Measurements from ENCODE around the gene PTPRN2.

The PTPRN2 gene

DNA sequence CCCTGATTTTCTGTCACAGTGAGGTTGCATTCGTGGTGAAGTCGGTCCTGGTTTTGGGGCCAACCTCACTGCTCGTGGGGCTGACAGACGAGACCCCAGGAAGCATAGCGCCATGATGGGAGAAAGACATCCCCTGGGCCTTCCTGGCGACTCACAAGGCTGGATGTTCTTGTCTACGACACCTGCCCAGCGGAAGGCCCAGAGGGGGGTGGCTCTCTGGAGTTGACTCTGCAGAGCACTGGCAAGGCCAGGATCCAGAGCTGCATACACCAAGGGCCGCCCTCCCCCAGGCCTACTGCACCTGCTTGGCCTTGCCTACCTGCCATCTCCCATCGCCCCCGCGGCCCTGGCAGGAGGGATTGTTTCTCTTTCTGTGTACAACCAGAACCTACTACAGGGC is 608.9 kb downstream of the PTPRN2 start:
- no peak for DNase-seq (ENCODE audit: low spot score)
- in situ Hi-C loops (cut with MboI; ENCODE audit: low pct_unique_long_range_greater_than_20kb, low sequenced_read_pairs, unreplicated experiment): no loop called here
- TF ChIP-seq, protein P1, sequence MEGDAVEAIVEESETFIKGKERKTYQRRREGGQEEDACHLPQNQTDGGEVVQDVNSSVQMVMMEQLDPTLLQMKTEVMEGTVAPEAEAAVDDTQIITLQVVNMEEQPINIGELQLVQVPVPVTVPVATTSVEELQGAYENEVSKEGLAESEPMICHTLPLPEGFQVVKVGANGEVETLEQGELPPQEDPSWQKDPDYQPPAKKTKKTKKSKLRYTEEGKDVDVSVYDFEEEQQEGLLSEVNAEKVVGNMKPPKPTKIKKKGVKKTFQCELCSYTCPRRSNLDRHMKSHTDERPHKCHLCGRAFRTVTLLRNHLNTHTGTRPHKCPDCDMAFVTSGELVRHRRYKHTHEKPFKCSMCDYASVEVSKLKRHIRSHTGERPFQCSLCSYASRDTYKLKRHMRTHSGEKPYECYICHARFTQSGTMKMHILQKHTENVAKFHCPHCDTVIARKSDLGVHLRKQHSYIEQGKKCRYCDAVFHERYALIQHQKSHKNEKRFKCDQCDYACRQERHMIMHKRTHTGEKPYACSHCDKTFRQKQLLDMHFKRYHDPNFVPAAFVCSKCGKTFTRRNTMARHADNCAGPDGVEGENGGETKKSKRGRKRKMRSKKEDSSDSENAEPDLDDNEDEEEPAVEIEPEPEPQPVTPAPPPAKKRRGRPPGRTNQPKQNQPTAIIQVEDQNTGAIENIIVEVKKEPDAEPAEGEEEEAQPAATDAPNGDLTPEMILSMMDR (IDR thresholded peaks at IDR 0.05; ENCODE audit: extremely low read depth, insufficient read depth, missing control alignments): no peak

DNA sequence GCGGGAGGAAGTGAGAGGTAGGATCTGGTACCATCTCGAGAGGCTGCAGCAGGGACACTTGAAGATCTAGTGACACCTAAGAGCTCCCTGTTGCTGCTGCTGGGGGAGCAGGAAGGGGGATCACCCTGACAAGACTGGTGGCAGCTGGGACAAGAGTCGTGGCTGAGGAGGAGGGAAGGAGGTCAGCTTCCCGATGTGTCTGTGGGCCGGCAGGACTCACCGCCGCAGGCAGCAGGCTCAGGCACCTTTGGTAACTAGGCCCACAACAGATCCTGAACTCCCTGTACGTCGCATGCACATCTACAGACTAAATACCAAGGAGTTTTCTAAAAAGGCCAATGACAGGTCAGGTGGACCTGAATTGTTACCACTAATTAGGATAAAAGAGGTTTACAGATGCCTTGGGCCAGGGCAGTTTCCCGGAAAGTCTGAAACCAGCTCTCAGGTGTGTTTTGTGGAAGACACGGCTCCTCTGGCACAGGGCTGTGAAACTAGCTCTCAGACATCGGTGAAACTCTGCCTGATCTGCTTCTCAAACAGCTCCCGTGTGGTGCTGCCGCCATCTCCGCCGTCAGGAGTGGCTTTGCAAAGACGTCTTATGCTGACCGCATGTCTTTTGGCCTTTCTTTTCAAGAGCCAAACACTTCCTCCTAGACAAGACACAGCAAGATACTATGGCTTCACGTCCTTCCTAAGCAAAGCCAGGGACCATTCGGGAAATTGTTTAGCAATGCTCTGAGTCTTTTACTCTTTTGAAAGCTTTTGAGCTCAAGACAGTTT is 609.7 kb downstream of the PTPRN2 start:
- TF ChIP-seq, protein P1 (IDR thresholded peaks at IDR 0.05; ENCODE audit: extremely low read depth, insufficient read depth, missing control alignments): no peak
- DNase-seq (ENCODE audit: low spot score): no peak
- in situ Hi-C loops (cut with MboI; ENCODE audit: low pct_unique_long_range_greater_than_20kb, low sequenced_read_pairs, unreplicated experiment): no loop called here

DNA sequence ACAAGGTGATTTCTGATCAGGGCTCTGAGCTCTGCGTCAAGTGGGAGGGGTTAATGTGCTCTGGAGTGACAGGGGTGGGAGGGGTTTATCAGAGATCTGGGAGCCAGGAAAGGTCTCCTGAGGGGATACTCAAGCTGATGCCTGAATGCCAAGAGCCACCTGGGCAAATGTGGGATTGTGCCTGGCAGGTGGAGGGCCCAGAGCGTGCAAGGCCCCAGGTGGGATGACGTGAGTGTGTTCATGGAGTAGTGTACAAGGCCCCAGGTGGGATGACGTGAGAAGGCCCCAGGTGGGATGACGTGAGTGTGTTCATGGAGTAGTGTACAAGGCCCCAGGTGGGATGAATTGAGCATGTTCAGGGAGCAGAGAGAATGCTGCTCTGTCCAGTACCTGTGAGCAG is 610.3 kb downstream of the PTPRN2 start:
- TF ChIP-seq, protein P1 (IDR thresholded peaks at IDR 0.05; ENCODE audit: extremely low read depth, insufficient read depth, missing control alignments): no peak
- in situ Hi-C loops (cut with MboI; ENCODE audit: low pct_unique_long_range_greater_than_20kb, low sequenced_read_pairs, unreplicated experiment): no loop called here
- no peak for DNase-seq (ENCODE audit: low spot score)

DNA sequence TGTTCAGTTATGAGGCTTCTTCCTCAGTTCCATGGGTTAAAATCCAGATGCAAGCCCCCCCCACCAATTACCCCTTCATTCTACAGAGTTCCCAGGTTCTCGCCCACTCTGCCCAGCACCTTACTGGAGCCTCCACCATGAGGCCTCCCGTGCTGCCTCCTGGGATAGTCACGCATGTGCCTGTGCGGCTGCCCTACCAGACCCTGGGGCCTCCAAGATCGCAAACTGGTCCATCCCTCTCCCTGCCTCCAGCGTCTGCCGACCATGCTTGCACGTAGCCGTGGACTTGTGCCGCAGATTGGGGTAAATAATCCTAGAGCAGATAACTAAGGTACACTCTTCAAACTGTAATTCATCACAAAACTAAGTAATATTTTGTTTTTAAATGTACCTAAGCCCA is 611.2 kb downstream of the PTPRN2 start:
- in situ Hi-C loops (cut with MboI; ENCODE audit: low pct_unique_long_range_greater_than_20kb, low sequenced_read_pairs, unreplicated experiment): no loop called here
- TF ChIP-seq, protein P1 (IDR thresholded peaks at IDR 0.05; ENCODE audit: extremely low read depth, insufficient read depth, missing control alignments): no peak

DNA sequence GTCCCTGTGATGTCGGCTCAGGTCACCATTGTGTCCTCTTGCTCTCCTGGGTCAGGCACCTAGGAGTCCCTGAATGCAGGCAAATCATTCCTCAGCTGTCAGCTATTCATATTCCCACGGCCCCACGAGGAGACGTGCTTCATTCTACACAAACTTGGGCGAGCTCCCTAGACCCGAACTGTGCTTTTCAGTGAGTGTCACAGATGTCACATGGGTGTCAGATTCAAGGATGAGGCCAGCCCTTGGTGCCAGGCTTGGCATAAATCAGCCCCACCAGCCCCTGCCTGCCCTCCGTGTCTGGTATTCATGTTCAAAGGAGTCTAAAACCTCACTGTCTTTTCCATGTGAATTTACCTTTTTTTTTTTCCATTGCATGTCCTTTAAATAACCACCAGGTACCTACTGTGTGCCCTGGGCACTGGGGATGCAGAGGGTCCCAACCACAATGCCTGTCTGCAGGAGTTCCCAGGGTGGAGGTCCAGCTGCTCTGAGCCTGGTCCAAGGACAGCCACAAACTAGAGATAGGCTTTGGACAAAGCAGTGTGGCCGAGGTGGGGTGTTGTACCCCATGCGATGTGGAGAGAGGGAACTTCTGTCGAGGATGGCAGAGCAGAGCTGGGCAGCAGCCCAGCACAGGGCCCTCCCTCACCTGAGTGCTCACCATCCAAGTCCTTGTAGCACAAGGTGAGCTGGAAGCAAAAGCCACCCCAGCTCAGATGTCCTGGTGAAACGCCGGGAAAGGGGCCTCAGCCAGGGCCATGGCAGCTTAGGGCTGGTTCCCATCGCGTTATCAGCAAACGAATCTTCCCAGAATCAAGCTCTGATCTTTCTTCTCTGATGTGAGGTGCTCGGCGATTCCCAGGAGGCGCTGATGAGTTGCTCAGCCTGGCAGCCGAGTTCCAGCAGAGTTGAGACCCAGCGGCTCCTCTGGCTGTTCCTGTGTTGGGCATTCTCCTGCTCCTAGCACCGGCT is 611.9 kb downstream of the PTPRN2 start:
- TF ChIP-seq, protein P1 (IDR thresholded peaks at IDR 0.05; ENCODE audit: extremely low read depth, insufficient read depth, missing control alignments): no peak
- in situ Hi-C loops (cut with MboI; ENCODE audit: low pct_unique_long_range_greater_than_20kb, low sequenced_read_pairs, unreplicated experiment): no loop called here
- no peak for DNase-seq (ENCODE audit: low spot score)

More for the DNA sequence above, 611.2 kb downstream of the PTPRN2 start:
- DNase-seq (ENCODE audit: low spot score): no peak

DNA sequence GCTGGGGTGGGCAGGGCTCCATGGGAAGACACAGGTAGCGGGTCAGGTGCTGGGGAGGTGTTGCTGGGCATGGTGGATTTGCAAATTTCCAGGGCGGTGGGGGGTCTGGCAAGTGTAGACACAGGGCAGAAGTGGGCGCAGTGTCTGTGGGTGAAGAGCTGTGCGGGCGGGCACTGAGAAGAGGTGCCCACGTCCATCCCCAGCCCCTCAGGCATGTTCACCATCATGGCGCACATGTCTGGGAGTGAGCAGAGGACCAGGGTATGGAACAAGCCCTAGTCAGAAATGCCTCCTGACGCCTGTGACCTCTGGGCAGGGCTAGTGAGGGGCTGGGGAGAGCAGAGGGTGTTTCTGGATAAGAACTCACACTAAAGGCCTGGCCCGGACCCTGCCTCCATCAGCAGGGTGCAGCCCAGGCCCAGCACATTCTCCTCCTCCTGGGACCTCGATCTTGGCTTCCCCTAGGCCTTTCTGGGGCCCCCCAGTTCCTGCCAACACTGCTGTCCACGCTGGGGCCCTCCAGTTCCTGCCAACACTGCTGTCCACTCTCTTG is 612.9 kb downstream of the PTPRN2 start:
- TF ChIP-seq, protein P1 (IDR thresholded peaks at IDR 0.05; ENCODE audit: extremely low read depth, insufficient read depth, missing control alignments): no peak
- in situ Hi-C loops (cut with MboI; ENCODE audit: low pct_unique_long_range_greater_than_20kb, low sequenced_read_pairs, unreplicated experiment): no loop called here
- DNase-seq (ENCODE audit: low spot score): no peak
